ENCODE measurements around the gene SPCS2. TPM values are rescaled to one million over a fixed set of nuclear protein-coding genes. Genes with fewer than 3 reads are reported as not detected.

The SPCS2 gene
- total RNA-seq, 2 donors from 2014 or later, result 26.7 to 62.3 TPM

DNA sequence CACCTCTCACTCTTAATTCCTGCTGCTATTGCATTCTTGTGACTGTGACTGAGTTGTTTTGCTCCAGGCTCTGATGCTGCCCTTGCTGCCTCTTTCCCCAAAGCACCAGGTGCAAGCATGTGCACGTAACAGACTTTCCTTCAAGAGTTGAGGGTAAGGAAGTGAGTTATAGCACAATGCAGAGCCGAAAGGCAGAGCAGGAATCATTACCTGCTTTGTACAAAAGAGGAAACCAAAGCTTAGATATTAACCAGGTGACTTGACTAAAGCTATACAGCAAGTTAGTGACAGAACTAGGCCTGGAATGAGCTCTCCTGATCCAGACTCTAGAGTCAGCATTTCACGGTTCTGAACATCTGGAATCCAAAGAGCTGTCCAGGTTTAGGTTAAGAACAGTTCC lies 73.2 kb downstream of the SPCS2 start:
- H3K4me3 ChIP-seq, result no peak overlapping the region
- H3K27ac ChIP-seq, result no peak overlapping the region
- H3K9me3 ChIP-seq, result no peaks in the 10 kb centered on the region

GRCh38 chr11:75022759-75023396 lies 73.8 kb downstream of the SPCS2 start:
- no peak for DNase-seq (ENCODE audit: low spot score)
- Histone ChIP-seq H3K4me1 (ENCODE audit: control insufficient read depth in 1 of 2, low read depth in 2 of 2) (no peaks in the 10 kb centered on the region), H3K27ac (no peak overlapping the region), H3K4me3 (no peak overlapping the region), H3K27me3 (replicated peaks; ENCODE audit: insufficient read depth) (no peaks in the 10 kb centered on the region), H3K36me3 (no peaks in the 10 kb centered on the region), H3K9me3 (no peaks in the 10 kb centered on the region)
- ATAC-seq (ENCODE audit: insufficient number of reproducible peaks, low FRiP score, low read depth), result peak; percentile 74
- TF ChIP-seq, protein P1, sequence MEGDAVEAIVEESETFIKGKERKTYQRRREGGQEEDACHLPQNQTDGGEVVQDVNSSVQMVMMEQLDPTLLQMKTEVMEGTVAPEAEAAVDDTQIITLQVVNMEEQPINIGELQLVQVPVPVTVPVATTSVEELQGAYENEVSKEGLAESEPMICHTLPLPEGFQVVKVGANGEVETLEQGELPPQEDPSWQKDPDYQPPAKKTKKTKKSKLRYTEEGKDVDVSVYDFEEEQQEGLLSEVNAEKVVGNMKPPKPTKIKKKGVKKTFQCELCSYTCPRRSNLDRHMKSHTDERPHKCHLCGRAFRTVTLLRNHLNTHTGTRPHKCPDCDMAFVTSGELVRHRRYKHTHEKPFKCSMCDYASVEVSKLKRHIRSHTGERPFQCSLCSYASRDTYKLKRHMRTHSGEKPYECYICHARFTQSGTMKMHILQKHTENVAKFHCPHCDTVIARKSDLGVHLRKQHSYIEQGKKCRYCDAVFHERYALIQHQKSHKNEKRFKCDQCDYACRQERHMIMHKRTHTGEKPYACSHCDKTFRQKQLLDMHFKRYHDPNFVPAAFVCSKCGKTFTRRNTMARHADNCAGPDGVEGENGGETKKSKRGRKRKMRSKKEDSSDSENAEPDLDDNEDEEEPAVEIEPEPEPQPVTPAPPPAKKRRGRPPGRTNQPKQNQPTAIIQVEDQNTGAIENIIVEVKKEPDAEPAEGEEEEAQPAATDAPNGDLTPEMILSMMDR (IDR thresholded peaks at IDR 0.05), result peak; percentile 83

More for the DNA sequence above, 73.2 kb downstream of the SPCS2 start:
- ATAC-seq (ENCODE audit: insufficient number of reproducible peaks, low FRiP score, low read depth), result no peak
- Histone ChIP-seq H3K4me1 (ENCODE audit: control insufficient read depth in 1 of 2, low read depth in 2 of 2) (no peaks in the 10 kb centered on the region), H3K27me3 (replicated peaks; ENCODE audit: insufficient read depth) (no peaks in the 10 kb centered on the region), H3K36me3 (no peaks in the 10 kb centered on the region)
- TF ChIP-seq, protein P1 (IDR thresholded peaks at IDR 0.05), result no peak
- no peak for DNase-seq (ENCODE audit: low spot score)

DNA sequence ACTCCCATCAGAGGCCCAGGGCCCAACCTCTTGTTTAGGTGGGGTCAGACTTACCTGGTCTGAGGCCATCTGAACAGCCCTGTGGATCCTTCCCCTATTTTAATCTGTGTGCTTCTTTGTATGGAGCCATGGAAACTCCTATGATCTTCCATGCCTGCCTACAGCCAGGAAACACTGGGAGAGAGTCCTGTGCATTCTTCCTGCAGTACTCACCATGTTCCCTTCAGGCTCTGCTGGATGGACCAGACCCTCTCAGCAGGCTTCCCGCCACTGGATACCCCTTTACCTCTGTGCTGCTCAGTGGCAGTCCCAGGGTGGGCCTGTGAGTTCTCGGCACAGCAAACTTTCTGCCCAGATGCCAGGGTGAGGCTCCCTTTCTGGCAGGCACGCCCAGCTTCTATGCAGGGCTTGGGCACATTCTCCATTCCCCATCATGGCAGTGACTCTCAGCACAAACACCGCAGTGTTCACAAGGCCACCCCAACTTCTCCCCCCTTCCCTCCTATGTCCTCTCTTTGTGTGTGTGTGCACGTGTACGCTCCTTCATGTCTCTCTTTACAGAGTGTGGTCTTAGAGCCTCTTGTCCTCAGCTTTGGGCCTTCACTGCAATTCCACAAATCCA lies 74.5 kb downstream of the SPCS2 start:
- DNase-seq (ENCODE audit: low spot score), result no peak
- Histone ChIP-seq H3K4me3 (no peak overlapping the region), H3K36me3 (no peaks in the 10 kb centered on the region), H3K4me1 (ENCODE audit: control insufficient read depth in 1 of 2, low read depth in 2 of 2) (no peaks in the 10 kb centered on the region), H3K27me3 (replicated peaks; ENCODE audit: insufficient read depth) (no peaks in the 10 kb centered on the region), H3K27ac (no peak overlapping the region), H3K9me3 (no peaks in the 10 kb centered on the region)
- TF ChIP-seq, protein P1 (IDR thresholded peaks at IDR 0.05), result no peak
- no peak for ATAC-seq (ENCODE audit: insufficient number of reproducible peaks, low FRiP score, low read depth)

- Histone ChIP-seq H3K4me3 (no peak overlapping the region), H3K36me3 (no peaks in the 10 kb centered on the region), H3K4me1 (ENCODE audit: control insufficient read depth in 1 of 2, low read depth in 2 of 2) (no peaks in the 10 kb centered on the region), H3K27me3 (replicated peaks; ENCODE audit: insufficient read depth) (no peaks in the 10 kb centered on the region), H3K9me3 (no peaks in the 10 kb centered on the region), H3K27ac (no peak overlapping the region)
- ATAC-seq (ENCODE audit: insufficient number of reproducible peaks, low FRiP score, low read depth), result no peak
- TF ChIP-seq, protein P1 (IDR thresholded peaks at IDR 0.05), result no peak
- no peak for DNase-seq (ENCODE audit: low spot score)
Observed at GRCh38 chr11:75024068-75024449, 75.0 kb downstream of the SPCS2 start.

- DNase-seq (ENCODE audit: low spot score), result no peak
- H3K27ac ChIP-seq, result no peak overlapping the region
- no peak for ATAC-seq (ENCODE audit: insufficient number of reproducible peaks, low FRiP score, low read depth)
- TF ChIP-seq, protein P1 (IDR thresholded peaks at IDR 0.05), result no peak
- no peaks in the 10 kb centered on the region for H3K27me3 ChIP-seq (replicated peaks; ENCODE audit: insufficient read depth)
- H3K36me3 ChIP-seq, result no peaks in the 10 kb centered on the region
- no peaks in the 10 kb centered on the region for H3K4me1 ChIP-seq (ENCODE audit: control insufficient read depth in 1 of 2, low read depth in 2 of 2)
- no peaks in the 10 kb centered on the region for H3K9me3 ChIP-seq
- no peak overlapping the region for H3K4me3 ChIP-seq
Observed at GRCh38 chr11:75024764-75025211, 75.7 kb downstream of the SPCS2 start.

Data from thoracic aorta (tissue), 2 donors.